C4-2B (cell line): ENCODE measurements around the gene IQCK.

Experiments
- H3K27ac ChIP-seq: fragments of 450-650 bp; 2 replicates; pipeline ENCODE4 v1.5.1; 2017
- CTCF ChIP-seq: fragments of 450-650 bp; conservative IDR thresholded peaks from 2 replicates; pipeline ENCODE4 v1.5.1; 2017; ENCODE audit warnings: mild to moderate bottlenecking
- ZFX ChIP-seq: fragments of 450-650 bp; IDR thresholded peaks from 2 replicates; pipeline ENCODE4 v1.6.1; 2017

The IQCK gene

GRCh38 chr16:19853742-19854542, 135.9 kb downstream of the IQCK start:
- TF ChIP-seq ZFX: no peak
- no peak for TF ChIP-seq CTCF
- no peak overlapping the region for H3K27ac ChIP-seq

GRCh38 chr16:19854543-19854876, 136.4 kb downstream of the IQCK start:
- TF ChIP-seq ZFX (no peak), CTCF (no peak)
- no peak overlapping the region for H3K27ac ChIP-seq

GRCh38 chr16:19856120-19856519, 138.0 kb downstream of the IQCK start:
- no peak for TF ChIP-seq ZFX
- no peak overlapping the region for H3K27ac ChIP-seq

GRCh38 chr16:19857593-19858339, 139.7 kb downstream of the IQCK start:
- no peak overlapping the region for H3K27ac ChIP-seq
- no peak for TF ChIP-seq ZFX
- TF ChIP-seq CTCF: no peak

GRCh38 chr16:19858340-19859018, 140.4 kb downstream of the IQCK start:
- TF ChIP-seq CTCF (no peak), ZFX (no peak)
- no peak overlapping the region for H3K27ac ChIP-seq

- H3K27ac ChIP-seq: no peak overlapping the region
- TF ChIP-seq CTCF: no peak
- no peak for TF ChIP-seq ZFX
Observed at GRCh38 chr16:19859166-19859565, 141.1 kb downstream of the IQCK start.

- peak overlapping the region; percentile 63 for H3K27ac ChIP-seq
- TF ChIP-seq CTCF (no peak), ZFX (no peak)
Observed at GRCh38 chr16:19859603-19860002, 141.5 kb downstream of the IQCK start.
